Activated naive CD8-positive, alpha-beta T cell treated with anti-CD3 and anti-CD28 coated beads, Interleukin-2, amount 10 ng/mL, durations not matched to agents 7 days and 5 days (primary cell): ENCODE results near the gene PTPRC. TPM values are rescaled to one million over a fixed set of nuclear protein-coding genes. Genes with fewer than 3 reads are reported as not detected.

Experiments
- ATAC-seq: fragments of 150-1000 bp; cut with Tn5 transposase; one replicate; pipeline ENCODE4 v1.10.0; 2021; ENCODE audit warnings: low read depth, moderate library complexity
- POLR2A ChIA-PET: fragments of 350-600 bp; sonication (Branson Sonifier 250); formaldehyde crosslinking; loops from one replicate; lab custom pipeline; 2021; ENCODE audit warnings: antibody characterized with exemption; lab: Charles Lee
- DNase-seq: peaks from one replicate; pipeline ENCODE4 v3.0.0; 2021
- H3K27ac Mint-ChIP-seq: one replicate; pipeline ENCODE4 v1.8.0; 2022; ENCODE audit warnings: mild to moderate bottlenecking, mixed read lengths
- H3K27me3 Mint-ChIP-seq: one replicate; pipeline ENCODE4 v1.8.0; 2022; ENCODE audit warnings: mild to moderate bottlenecking, moderate library complexity, mixed read lengths
- H3K36me3 Mint-ChIP-seq: one replicate; pipeline ENCODE4 v1.8.0; 2021; ENCODE audit warnings: mild to moderate bottlenecking, mixed read lengths
- H3K4me1 Mint-ChIP-seq: one replicate; pipeline ENCODE4 v1.8.0; 2021; ENCODE audit warnings: mixed read lengths
- H3K4me3 Mint-ChIP-seq: one replicate; pipeline ENCODE4 v1.8.0; 2022; ENCODE audit warnings: mild to moderate bottlenecking, moderate library complexity, mixed read lengths
- H3K9me3 Mint-ChIP-seq: one replicate; pipeline ENCODE4 v1.8.0; 2021; ENCODE audit warnings: mixed read lengths
- total RNA-seq, 2 experiments: library from RNA; stranded (reverse); gene quantifications; one replicate each; pipeline ENCODE4 v1.2.3, GENCODE V29; 2021

Gene PTPRC
- total RNA-seq, 2 experiments from 2014 or later = 828 to 854 TPM

DNA sequence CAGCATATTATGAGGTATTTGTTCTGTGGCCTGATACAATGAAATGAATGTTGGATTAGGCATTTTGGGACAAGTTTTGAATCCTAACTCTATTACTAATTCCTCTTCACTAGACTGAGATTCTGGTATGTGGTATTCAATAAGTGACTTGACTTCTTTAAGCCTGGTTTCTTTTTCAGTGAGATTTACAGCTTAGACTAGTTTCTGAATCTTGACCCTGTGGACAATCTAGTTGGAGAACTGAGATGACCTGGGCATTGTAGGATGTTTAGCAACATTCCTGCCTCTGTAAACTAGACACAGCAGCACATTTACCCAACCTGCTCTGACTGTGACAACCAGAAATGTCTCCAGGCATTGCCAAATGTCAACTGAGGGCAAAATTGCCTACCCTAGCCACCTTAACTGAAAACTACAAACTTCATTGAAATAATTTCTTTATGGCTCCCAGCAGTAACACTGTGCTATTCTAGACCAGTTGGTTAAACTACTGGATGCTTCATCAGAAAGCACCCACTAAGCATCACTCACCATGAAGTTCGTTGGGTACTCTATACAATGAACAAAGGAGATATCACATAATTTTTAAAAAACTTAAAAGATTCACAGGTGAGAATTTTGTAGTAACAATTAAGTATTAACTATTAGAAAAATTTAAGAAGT lies 16.8 kb downstream of the PTPRC start:
- Mint-ChIP-seq H3K27ac (peak overlapping the region; percentile 88), H3K27me3 (no peaks in the 10 kb centered on the region), H3K9me3 (no peaks in the 10 kb centered on the region), H3K36me3 (peaks cover 32% of the 10 kb centered on the region), H3K4me3 (peak overlapping the region; percentile 72), H3K4me1 (peaks cover 61% of the 10 kb centered on the region)
- ATAC-seq = no peak
- POLR2A ChIA-PET = interaction anchor here (0.7 to 3.1 kb wide), 12 partner anchors 7 to 135 kb away, joined by 3 to 44 read pairs (median 8); partner anchors contain the start of gene PTPRC
- no peak for DNase-seq

- Mint-ChIP-seq H3K36me3 (peaks cover 33% of the 10 kb centered on the region), H3K4me1 (peaks cover 60% of the 10 kb centered on the region), H3K9me3 (no peaks in the 10 kb centered on the region), H3K27ac (peak overlapping the region; percentile 88), H3K4me3 (peak overlapping the region; percentile 75), H3K27me3 (no peaks in the 10 kb centered on the region)
- DNase-seq = no peak
- POLR2A ChIA-PET = interaction anchor here (0.6 to 3.1 kb wide), 21 partner anchors 8 to 136 kb away, joined by 3 to 44 read pairs (median 7); partner anchors contain the start of gene PTPRC
- peak; percentile 54 for ATAC-seq
These were observed 17.7 kb downstream of the PTPRC start for GRCh38 chr1:198656500-198656932.

DNA sequence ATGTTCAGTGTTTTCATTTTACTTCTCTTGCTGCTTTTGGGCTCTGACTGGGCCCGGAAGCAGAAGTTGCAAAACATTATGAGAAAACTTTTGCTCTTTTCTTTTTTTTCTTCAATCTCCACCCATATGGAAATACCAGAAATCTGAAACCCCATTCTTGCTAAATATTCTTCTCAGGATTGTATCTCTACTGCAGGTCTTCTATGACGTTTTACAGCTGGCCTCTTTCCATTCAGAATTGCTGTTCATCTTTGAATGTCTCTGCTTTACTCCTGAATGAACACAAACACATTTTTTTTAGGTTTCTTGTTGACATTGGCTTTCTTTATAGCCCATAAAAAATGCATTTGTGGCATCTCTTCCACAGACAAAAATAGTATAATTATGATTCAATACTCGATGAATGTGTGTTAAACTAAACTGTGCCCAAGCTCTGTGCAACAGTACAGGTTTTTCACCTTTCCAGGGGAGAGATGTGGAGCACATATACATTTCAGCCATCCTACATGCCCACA lies 18.8 kb downstream of the PTPRC start:
- no peaks in the 10 kb centered on the region for H3K9me3 Mint-ChIP-seq
- no peak for DNase-seq

GRCh38 chr1:198660341-198661261 lies 21.8 kb downstream of the PTPRC start:
- POLR2A ChIA-PET = interaction anchor here (0.9 to 3.6 kb wide), 6 partner anchors 10 to 39 kb away, joined by 3 to 30 read pairs (median 4); no protein-coding TSS in a partner anchor
- Mint-ChIP-seq H3K9me3 (no peaks in the 10 kb centered on the region), H3K27me3 (no peaks in the 10 kb centered on the region), H3K4me3 (peak overlapping the region; percentile 74), H3K36me3 (peaks cover 45% of the 10 kb centered on the region), H3K27ac (peak overlapping the region; percentile 65), H3K4me1 (peaks cover 69% of the 10 kb centered on the region)
- DNase-seq = no peak
- peak; percentile 13 for ATAC-seq

More for the DNA sequence above, 18.8 kb downstream of the PTPRC start:
- peak; percentile 34 for ATAC-seq
- H3K36me3 Mint-ChIP-seq = peaks cover 37% of the 10 kb centered on the region
- POLR2A ChIA-PET = interaction anchor here (1.1 to 3.1 kb wide), 12 partner anchors 9 to 47 kb away, joined by 3 to 44 read pairs (median 9); partner anchors contain the start of gene PTPRC
- no peaks in the 10 kb centered on the region for H3K27me3 Mint-ChIP-seq
- peaks cover 56% of the 10 kb centered on the region for H3K4me1 Mint-ChIP-seq
- peak overlapping the region; percentile 88 for H3K27ac Mint-ChIP-seq
- peak overlapping the region; percentile 83 for H3K4me3 Mint-ChIP-seq

- Mint-ChIP-seq H3K4me3 (peak overlapping the region; percentile 80), H3K27ac (peak overlapping the region; percentile 60), H3K27me3 (no peaks in the 10 kb centered on the region), H3K36me3 (peaks cover 54% of the 10 kb centered on the region), H3K4me1 (peaks cover 72% of the 10 kb centered on the region), H3K9me3 (no peaks in the 10 kb centered on the region)
- no peak for DNase-seq
- ATAC-seq = peak; percentile 8
- POLR2A ChIA-PET = interaction anchor here (0.6 to 1.5 kb wide), 8 partner anchors 14 to 42 kb away, joined by 3 to 7 read pairs (median 3); no protein-coding TSS in a partner anchor
These were observed 24.0 kb downstream of the PTPRC start for GRCh38 chr1:198662821-198663220.

DNA sequence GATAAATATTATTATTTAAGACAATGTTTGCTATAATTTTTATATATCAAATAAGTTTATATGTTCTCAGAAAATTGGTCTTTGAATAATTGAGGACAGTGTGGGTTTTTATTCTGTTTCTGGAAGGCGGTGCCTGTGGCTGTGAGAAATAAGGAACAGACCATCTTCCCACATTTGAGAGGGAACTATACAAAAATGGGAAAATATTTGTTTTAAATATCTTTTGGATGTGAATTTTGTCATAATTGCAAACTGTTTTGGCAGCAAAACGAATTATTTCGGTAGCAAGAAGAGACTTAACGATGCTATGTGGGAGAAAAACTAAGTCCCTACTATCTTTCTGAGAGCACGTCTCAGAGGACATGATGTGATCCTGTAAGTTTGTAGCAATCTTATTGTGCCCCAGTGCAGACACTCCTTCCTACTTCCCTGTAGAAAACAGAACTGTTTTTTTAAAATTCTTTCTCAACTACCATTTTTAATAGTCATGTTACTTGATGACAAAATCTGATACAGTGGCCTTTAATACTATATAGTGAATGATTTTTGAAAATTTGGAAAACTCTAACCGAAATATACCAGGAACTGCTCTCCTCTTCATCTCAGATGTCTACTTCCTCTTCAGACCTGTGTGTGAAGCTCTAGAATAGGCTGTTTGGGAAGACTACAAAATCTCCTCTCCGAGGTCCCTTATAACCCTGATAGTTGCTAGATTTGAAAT lies 25.4 kb downstream of the PTPRC start:
- H3K9me3 Mint-ChIP-seq = no peaks in the 10 kb centered on the region
- H3K27me3 Mint-ChIP-seq = no peaks in the 10 kb centered on the region
- peak overlapping the region; percentile 80 for H3K4me3 Mint-ChIP-seq
- H3K36me3 Mint-ChIP-seq = peaks cover 53% of the 10 kb centered on the region
- ATAC-seq = peak; percentile 24
- H3K27ac Mint-ChIP-seq = peak overlapping the region; percentile 74
- DNase-seq = no peak
- peaks cover 74% of the 10 kb centered on the region for H3K4me1 Mint-ChIP-seq
- POLR2A ChIA-PET = interaction anchor here (0.6 to 1.5 kb wide), 2 partner anchors 18 to 37 kb away, joined by 3 to 7 read pairs; no protein-coding TSS in a partner anchor

GRCh38 chr1:198667186-198667585 lies 28.3 kb downstream of the PTPRC start:
- Mint-ChIP-seq H3K27ac (no peak overlapping the region), H3K27me3 (no peaks in the 10 kb centered on the region), H3K4me3 (peak overlapping the region; percentile 65), H3K36me3 (peaks cover 58% of the 10 kb centered on the region), H3K4me1 (peaks cover 78% of the 10 kb centered on the region), H3K9me3 (no peaks in the 10 kb centered on the region)
- POLR2A ChIA-PET = interaction anchor here (0.6 to 3.3 kb wide), 7 partner anchors 11 to 46 kb away, joined by 3 to 20 read pairs (median 10); no protein-coding TSS in a partner anchor
- DNase-seq (no peak), ATAC-seq (no peak)

DNA sequence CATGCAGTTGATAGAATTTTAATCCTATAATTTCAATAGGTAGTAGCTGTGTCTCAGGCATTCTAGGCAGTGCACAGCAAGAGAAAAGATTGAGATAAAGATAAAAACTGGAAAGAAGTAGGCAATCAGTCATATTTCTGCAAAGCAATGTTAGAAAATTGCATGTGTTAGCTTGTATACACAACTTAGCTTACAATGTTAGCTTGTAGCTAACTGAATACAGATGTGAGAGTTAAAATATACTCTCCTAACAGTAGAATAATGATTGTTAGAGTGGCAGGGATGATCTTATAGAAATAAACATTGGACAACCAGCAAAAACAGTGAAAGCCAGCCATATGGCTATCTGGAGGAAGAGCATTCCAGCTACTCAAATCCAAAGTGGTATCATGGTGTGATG lies 29.0 kb downstream of the PTPRC start:
- peaks cover 59% of the 10 kb centered on the region for H3K36me3 Mint-ChIP-seq
- ATAC-seq = no peak
- no peaks in the 10 kb centered on the region for H3K9me3 Mint-ChIP-seq
- POLR2A ChIA-PET = interaction anchor here (0.8 to 3.3 kb wide), 7 partner anchors 9 to 47 kb away, joined by 3 to 20 read pairs (median 10); no protein-coding TSS in a partner anchor
- peaks cover 79% of the 10 kb centered on the region for H3K4me1 Mint-ChIP-seq
- peak overlapping the region; percentile 65 for H3K4me3 Mint-ChIP-seq
- no peak for DNase-seq
- H3K27me3 Mint-ChIP-seq = no peaks in the 10 kb centered on the region
- peak overlapping the region; percentile 58 for H3K27ac Mint-ChIP-seq

GRCh38 chr1:198669023-198669698 lies 30.3 kb downstream of the PTPRC start:
- POLR2A ChIA-PET = interaction anchor here (1.0 to 3.3 kb wide), 6 partner anchors 10 to 146 kb away, joined by 3 to 20 read pairs (median 8); no protein-coding TSS in a partner anchor
- no peak for DNase-seq
- H3K4me3 Mint-ChIP-seq = peak overlapping the region; percentile 65
- no peaks in the 10 kb centered on the region for H3K27me3 Mint-ChIP-seq
- peak; percentile 78 for ATAC-seq
- H3K27ac Mint-ChIP-seq = peak overlapping the region; percentile 58
- H3K9me3 Mint-ChIP-seq = no peaks in the 10 kb centered on the region
- peaks cover 76% of the 10 kb centered on the region for H3K4me1 Mint-ChIP-seq
- H3K36me3 Mint-ChIP-seq = peaks cover 58% of the 10 kb centered on the region

- peaks cover 73% of the 10 kb centered on the region for H3K4me1 Mint-ChIP-seq
- H3K36me3 Mint-ChIP-seq = peaks cover 56% of the 10 kb centered on the region
- no peaks in the 10 kb centered on the region for H3K27me3 Mint-ChIP-seq
- no peak for DNase-seq
- H3K9me3 Mint-ChIP-seq = no peaks in the 10 kb centered on the region
- no peak for ATAC-seq
- POLR2A ChIA-PET = interaction anchor here (1.0 to 3.3 kb wide), 5 partner anchors 9 to 146 kb away, joined by 3 to 20 read pairs (median 6); no protein-coding TSS in a partner anchor
- H3K27ac Mint-ChIP-seq = peak overlapping the region; percentile 58
- peak overlapping the region; percentile 65 for H3K4me3 Mint-ChIP-seq
These were observed 30.9 kb downstream of the PTPRC start for GRCh38 chr1:198669771-198670170.

- POLR2A ChIA-PET = interaction anchor here (0.6 to 3.5 kb wide), 3 partner anchors 11 to 93 kb away, joined by 3 to 17 read pairs (median 5); no protein-coding TSS in a partner anchor
- peaks cover 54% of the 10 kb centered on the region for H3K36me3 Mint-ChIP-seq
- H3K4me3 Mint-ChIP-seq = peak overlapping the region; percentile 75
- H3K9me3 Mint-ChIP-seq = no peaks in the 10 kb centered on the region
- peaks cover 73% of the 10 kb centered on the region for H3K4me1 Mint-ChIP-seq
- DNase-seq = no peak
- ATAC-seq = no peak
- H3K27ac Mint-ChIP-seq = peak overlapping the region; percentile 76
- no peaks in the 10 kb centered on the region for H3K27me3 Mint-ChIP-seq
These were observed 32.3 kb downstream of the PTPRC start for GRCh38 chr1:198671136-198671535.
